ENCODE results near the gene KIF1A. TPM values are rescaled to one million over a fixed set of nuclear protein-coding genes. Genes with fewer than 3 reads are reported as not detected.

The KIF1A gene
- total RNA-seq, 1 donor from 2014 or later = 69.2 TPM

DNA sequence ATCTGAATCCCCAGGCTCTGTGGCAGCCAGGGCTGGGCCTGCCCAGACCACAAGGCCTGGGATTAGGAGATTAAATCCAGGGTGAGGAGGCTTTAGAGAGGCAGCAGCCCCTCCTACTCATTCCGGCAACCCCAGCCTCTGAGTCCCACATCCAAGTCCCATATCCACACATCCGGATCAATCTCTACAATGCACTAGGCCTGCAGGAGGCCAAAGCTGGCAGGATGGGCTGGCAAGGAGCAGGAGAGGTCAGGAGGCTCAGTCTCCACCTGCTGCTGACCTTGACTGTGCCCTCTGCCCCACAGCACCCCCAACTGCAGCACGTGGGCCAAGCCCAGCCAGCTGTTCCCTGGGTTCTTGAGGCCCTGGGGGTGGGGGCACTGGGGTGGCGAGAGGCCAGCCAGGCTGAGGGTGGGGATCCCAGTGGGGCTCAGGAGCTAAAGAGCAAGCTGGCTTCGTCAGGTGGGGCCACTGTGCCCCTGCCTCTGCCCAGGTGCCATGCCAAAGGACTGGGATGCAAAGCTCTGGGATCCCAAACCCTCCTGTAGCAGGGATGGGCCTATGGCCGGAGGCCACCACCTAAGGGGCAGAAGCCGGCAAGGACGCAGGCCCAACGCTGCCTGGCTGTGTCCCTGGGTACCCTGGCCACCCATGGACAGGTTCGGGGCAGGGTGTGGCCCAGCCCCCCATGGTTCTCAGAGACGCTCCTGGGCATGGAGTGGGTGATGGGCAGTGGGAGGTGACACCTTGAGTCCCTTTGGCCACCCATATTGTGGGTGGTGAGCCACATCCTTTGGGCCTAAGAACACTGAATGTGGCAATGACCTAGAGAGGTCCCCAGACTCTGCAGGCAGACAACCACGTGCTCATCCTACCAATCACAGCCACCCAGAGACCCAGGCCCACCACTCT is 3.2 kb downstream of the KIF1A start:
- no peak for TF ChIP-seq CTCF (conservative IDR thresholded peaks at IDR 0.05; ENCODE audit: low read depth, low read length)

DNA sequence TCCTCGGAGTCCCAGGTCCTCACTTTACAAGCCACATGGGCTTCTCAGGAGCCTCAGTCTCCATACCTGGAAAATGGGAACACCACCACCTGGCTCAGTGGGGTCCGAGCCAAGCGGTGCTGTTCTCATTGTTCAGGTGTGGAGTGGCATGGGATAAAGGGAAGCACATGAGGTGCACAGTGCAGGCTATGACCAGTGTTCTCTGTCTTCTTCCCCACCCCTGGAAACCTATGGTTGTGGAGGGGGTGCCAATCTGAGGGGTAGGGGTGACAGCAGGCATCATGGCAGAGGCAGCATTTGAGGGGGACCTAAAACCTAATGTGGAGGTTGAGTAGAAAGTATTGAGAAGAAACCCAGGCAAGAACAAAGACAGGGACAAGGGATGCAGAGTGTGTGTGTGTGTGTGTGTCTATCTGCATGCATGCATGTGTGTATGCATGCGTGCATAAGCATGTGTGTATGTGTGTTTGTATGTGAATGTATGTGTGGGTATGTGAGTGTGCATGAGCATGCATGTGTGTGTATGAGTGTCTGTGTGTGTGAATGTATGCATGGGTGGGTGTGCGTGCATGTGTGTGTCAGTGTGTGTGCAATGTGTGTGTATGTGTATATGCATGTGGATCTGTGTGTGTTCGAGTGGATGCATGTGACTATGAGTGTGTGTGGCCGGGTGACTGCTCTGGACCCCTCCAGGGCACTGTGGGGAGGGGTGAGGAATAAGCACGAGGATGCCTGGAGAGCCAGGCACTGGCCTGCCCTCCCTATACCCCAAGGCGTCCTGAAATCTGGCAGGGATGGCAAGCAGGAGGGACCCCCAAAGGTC is 4.0 kb downstream of the KIF1A start:
- no peak for TF ChIP-seq CTCF (conservative IDR thresholded peaks at IDR 0.05; ENCODE audit: low read depth, low read length)
- no peak for DNase-seq (ENCODE audit: low read depth)
- no peak overlapping the region for H3K4me3 ChIP-seq (ENCODE audit: low read depth, low read length)

More for the DNA sequence above, 3.2 kb downstream of the KIF1A start:
- no peak for DNase-seq (ENCODE audit: low read depth)
- no peak overlapping the region for H3K4me3 ChIP-seq (ENCODE audit: low read depth, low read length)

DNA sequence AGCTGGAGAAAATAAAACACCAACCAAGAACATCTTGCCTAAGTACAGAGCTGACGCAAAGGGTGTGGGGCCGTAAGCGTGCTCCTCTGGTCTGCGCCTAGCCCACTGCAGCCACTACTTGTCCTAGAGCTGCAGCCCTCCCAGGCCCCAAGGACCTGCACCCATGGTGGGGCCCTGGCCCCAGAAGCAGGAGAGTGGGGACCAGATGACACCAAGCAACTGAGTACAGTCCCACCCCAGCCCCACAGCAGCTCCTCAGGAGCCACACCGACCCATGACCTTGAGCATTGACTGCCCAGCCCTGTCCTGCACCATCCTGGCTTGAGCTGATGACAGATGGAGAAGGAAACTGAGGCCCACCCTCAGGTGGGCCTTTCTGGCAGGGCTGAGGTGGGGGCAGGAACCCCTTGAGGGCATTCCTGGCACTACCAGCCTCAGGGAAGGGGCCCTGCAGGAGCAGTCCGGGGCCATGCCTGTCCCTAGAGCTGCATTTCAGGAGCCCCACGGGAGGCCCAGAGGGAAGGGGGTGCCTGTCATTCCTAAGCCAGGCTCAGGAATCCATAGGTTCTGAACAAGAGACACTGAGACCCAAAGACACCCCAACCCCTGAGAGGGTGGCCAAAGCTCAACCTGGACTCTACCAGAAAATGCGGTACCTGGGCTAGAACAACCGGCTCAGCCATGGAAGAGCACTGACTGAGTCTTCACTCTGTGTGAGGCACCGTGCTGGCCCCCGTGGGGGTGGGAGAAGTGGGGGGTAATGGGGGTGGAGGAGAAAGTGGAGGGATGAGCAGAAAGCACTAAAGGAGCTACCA is 4.9 kb downstream of the KIF1A start:
- TF ChIP-seq CTCF (conservative IDR thresholded peaks at IDR 0.05; ENCODE audit: low read depth, low read length) = no peak
- DNase-seq (ENCODE audit: low read depth) = no peak

DNA sequence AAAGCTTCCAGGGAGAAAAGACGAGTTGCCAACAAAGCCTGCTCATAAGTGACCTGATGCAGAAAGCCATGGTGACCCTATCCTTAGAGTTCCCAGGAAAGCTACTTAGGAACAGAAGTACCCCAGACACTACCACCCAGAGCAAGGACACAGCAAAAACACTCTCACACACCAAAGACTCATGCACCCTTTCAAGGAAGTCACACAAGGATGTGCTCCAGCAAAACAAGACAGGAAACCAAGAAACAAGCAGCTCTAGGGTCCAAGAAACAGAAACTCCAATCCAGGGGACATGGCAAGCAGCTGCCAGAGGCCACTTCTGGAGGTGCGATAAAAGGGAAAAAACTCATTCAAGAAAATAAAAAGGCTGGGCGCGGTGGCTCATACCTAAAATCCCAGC is 5.7 kb downstream of the KIF1A start:
- no peak for DNase-seq (ENCODE audit: low read depth)
- no peak overlapping the region for H3K4me3 ChIP-seq (ENCODE audit: low read depth, low read length)
- no peak for TF ChIP-seq CTCF (conservative IDR thresholded peaks at IDR 0.05; ENCODE audit: low read depth, low read length)

More for the DNA sequence above, 4.9 kb downstream of the KIF1A start:
- no peak overlapping the region for H3K4me3 ChIP-seq (ENCODE audit: low read depth, low read length)

GRCh38 chr2:240813231-240813921 is 6.6 kb downstream of the KIF1A start:
- DNase-seq (ENCODE audit: low read depth) = no peak
- TF ChIP-seq CTCF (conservative IDR thresholded peaks at IDR 0.05; ENCODE audit: low read depth, low read length) = no peak

GRCh38 chr2:240812721-240813120 is 7.3 kb downstream of the KIF1A start:
- TF ChIP-seq CTCF (conservative IDR thresholded peaks at IDR 0.05; ENCODE audit: low read depth, low read length) = no peak
- no peak for DNase-seq (ENCODE audit: low read depth)
- H3K4me3 ChIP-seq (ENCODE audit: low read depth, low read length) = no peak overlapping the region

More at GRCh38 chr2:240813231-240813921, 6.6 kb downstream of the KIF1A start:
- H3K4me3 ChIP-seq (ENCODE audit: low read depth, low read length) = no peak overlapping the region

Measured in epithelial cell of proximal tubule (primary cell).